ENCODE results near the gene ROBO2.

The ROBO2 gene

DNA sequence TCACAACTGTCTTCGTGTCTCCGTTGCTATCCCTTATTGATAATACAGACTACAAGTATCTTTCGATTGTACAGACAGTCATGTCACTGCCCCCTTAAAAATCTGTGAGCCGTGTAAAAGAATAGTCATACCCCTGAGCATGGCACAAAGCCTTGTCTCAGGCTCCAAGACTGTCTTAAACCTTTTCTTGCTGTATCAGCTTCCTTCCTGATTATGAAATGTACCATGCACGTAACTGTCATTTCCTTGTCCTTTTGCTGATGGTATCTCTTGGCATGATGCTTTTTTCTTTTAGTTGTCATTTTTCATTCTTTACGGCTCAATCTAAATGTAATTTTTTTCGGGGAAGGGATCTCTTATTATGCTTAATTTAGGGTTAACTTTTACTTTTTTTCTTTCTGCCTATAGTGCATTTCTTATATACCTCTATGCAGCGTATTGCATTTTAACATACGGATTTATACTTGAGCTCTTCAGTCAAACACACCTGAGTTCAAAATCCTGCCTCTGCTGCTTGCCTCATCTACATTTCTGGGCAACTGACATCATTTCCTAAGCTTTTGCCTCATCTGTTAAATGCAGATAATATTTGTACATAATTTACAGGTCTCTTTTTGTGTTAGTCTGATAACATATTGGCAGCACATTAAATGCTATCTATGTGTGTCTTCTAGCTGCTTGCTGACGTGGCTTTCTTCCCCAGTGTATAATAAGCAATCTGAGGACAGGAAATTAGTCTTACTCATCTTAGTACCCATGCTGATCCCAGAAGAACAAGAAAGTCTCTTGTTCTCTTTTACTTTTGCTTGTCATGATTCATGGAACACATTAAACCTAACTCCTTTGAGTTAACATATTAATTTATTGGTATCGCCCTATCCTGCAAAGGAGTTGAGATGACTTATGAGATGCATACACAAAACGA, 57.3 kb downstream of the ROBO2 start:
- no peak for DNase-seq
- intact Hi-C loops (cut with DNase I): no loop called here

GRCh38 chr3:77102951-77103769, 63.3 kb downstream of the ROBO2 start:
- no peak for DNase-seq

GRCh38 chr3:77122652-77123051, 82.8 kb downstream of the ROBO2 start:
- intact Hi-C loops (cut with DNase I): no loop called here
- DNase-seq: no peak

More at GRCh38 chr3:77102951-77103769, 63.3 kb downstream of the ROBO2 start:
- intact Hi-C loops (cut with DNase I): no loop called here

DNA sequence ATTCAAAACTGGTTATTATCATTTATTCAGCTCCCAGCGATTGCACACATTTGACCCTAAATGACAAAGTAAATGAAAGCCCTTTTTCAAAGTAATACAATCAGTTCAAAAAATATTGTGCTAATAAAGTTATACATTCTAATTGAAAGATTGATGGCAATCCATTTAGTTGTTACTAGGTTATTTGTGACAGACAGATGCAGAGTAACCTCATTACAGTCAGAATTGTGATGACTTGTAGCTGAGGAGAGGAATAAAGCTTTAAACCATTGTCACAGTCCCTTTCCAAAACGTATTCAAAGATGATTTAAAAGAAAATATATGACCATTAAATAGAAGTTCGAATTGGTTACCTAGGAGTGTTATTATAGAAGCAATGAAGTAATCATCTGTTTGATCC, 86.1 kb downstream of the ROBO2 start:
- DNase-seq: no peak
- intact Hi-C loops (cut with DNase I): no loop called here

DNA sequence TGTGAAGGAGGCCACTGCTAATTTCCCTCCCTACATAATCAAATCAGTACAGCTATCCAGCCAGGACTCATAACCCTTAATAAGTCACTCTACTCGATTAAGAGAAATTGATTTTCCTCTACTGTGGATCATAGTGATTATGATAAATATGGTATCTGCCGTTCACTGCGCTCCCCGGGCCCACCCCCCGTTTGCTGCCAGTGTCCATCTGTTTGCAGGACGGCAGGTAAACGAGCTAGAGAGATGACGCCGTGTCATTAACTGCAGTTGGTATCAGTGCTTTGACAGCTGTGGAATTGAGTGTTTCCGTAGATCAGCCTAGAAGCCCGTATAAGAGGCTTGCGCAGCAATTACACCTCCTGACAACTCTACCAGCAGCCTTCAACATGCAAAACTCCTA, 94.9 kb downstream of the ROBO2 start:
- no peak for DNase-seq
- intact Hi-C loops (cut with DNase I): no loop called here

DNA sequence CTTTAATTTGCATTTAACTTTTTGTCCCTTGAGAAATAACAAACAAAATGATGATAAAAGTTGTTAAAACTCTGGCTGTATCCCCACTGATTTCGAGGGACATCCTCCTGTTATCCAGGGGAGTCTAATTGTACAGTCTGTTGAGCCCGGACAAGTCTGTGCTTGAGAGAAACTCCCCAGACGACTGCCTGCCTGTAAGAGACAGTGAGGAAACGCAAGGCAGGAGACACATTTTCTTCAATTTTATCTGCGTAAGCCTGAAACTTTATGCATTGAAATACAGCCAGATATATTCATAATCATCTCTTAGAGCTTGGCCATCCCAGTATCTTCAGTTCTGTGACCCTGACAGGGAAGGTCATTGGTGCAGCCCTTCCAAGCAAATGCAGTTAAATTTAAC, 97.7 kb downstream of the ROBO2 start:
- no peak for DNase-seq
- intact Hi-C loops (cut with DNase I): no loop called here

DNA sequence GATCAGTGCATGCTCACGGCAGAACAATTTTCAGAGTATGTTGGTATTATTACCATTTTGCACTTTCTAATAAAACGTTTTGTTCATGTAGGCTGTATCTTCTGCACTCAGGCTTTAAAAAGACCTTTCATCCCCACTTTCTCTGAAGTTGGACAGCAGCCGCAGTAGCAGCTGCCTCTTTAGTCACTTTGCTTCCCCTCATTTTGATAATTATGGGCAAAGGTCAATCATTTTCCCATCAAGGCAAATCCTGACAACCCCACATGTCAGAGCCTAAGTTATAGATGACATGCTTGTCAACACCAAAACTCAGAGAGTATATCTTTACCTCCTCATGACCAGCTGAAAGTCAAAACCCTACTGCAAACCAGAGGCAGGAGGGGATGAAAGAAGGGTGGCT, 99.7 kb downstream of the ROBO2 start:
- intact Hi-C loops (cut with DNase I): no loop called here

DNA sequence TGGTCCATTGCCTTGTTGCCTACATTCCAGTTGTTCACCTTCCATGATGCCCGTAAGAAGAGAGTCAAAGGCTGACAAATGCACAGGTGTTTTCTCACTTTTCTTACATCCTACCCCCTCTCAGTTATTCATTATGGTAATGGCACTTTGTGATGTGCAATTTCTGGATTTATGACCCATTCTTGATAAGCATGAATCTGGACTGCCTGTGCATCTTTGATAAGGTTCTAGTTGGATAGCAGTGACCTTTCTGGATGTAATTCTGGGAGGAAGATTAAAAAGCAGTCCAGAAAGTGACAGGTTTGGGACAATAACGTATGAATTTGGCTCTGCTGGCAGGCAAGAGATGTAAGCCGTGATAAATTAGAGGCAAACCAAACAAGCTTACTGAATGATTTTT, 101.5 kb downstream of the ROBO2 start:
- no peak for DNase-seq
- intact Hi-C loops (cut with DNase I): no loop called here

More for the DNA sequence above, 99.7 kb downstream of the ROBO2 start:
- DNase-seq: no peak

DNA sequence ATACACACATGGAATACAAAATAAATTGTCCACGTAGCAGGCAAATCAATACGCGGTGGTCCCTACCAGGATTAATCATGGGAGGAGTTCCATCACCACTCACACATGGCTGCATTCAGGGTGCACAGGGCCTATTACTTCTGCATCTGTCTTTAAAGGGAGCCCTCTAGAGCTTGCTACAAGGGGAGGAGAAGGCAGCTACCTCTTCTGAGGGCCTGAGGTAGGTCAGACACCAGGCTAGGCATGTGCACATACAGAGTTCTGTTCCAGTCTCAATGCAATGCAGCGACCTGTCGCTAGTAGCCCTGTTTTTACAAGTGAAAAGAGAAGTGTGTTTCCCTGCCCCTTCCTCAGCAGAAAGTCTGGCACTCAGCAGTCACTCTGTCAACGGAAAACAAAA, 102.7 kb downstream of the ROBO2 start:
- intact Hi-C loops (cut with DNase I): no loop called here
- DNase-seq: no peak

GRCh38 chr3:77146004-77146403, 106.1 kb downstream of the ROBO2 start:
- DNase-seq: no peak
- intact Hi-C loops (cut with DNase I): no loop called here

DNA sequence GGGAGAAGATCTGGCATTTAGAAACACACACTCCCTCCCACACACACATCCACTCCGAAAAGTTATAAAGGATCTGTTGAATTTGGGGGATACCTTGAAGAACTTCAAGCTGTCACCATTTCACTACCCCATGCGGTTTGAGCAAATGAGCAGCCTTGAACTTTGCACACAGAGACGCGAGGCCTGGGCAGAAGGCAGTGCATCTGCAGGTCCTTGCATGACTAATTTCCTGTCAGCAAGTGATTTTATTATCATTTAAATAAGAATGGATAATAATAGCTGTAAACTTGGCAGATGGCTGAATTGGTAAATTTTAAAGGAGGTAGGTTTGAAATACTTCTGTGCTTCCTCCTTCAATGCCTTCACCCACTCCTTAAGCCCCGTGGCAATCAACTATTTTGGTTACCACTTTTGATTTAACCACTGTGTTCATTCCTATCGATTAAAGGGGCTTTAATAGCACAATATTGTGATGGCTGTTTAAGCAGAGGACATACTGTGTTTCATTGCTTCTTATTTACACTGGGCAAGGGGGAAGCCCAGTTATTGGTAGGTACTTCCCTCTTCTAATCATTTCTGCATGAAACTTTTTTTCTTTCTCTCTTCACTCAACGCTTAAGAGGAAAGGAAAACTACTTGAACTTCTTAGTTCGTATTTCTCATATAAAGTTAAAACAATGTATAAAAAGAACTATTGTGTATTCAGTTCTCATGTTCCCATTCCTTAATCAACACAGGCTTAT, 108.1 kb downstream of the ROBO2 start:
- DNase-seq: no peak
- intact Hi-C loops (cut with DNase I): no loop called here

DNA sequence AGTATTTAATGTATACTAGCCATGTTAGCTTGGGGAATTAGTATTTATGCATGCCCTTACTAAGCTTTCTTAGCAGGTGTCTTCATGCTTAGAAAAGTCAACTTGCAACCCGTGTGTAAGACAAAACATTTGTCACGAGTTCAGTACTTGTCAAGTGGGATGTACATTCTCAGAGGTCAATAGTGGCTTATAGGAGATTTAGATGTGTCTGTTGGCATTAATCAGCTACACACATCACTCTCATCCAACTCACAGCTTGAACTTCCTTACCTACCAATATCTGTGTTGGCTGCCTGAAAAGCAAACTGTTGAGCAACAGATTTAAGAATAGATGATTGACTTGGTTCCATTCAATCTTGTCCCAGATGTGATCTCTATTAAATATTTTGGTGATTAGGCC, 109.5 kb downstream of the ROBO2 start:
- no peak for DNase-seq
- intact Hi-C loops (cut with DNase I): no loop called here

GRCh38 chr3:77150028-77150427, 110.1 kb downstream of the ROBO2 start:
- intact Hi-C loops (cut with DNase I): no loop called here
- no peak for DNase-seq

DNA sequence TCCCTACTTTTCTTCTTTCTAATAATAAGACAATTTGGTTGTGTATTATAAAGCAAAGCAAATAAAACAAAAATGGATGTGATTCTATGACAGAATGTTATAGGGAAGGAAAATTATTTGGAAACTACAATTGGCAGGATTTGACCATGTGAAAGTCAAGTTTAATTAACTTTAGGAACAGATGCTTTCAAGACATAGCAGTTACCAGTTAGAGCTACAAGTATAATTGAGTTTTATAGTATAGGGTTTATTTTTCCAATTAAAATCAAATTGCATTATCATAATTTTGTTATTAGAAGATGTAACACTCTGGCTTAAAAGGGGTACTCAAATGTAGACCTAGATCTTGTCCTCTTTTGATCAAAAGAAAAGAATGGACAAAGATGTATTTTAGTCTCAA, 110.9 kb downstream of the ROBO2 start:
- DNase-seq: no peak
- intact Hi-C loops (cut with DNase I): no loop called here

DNA sequence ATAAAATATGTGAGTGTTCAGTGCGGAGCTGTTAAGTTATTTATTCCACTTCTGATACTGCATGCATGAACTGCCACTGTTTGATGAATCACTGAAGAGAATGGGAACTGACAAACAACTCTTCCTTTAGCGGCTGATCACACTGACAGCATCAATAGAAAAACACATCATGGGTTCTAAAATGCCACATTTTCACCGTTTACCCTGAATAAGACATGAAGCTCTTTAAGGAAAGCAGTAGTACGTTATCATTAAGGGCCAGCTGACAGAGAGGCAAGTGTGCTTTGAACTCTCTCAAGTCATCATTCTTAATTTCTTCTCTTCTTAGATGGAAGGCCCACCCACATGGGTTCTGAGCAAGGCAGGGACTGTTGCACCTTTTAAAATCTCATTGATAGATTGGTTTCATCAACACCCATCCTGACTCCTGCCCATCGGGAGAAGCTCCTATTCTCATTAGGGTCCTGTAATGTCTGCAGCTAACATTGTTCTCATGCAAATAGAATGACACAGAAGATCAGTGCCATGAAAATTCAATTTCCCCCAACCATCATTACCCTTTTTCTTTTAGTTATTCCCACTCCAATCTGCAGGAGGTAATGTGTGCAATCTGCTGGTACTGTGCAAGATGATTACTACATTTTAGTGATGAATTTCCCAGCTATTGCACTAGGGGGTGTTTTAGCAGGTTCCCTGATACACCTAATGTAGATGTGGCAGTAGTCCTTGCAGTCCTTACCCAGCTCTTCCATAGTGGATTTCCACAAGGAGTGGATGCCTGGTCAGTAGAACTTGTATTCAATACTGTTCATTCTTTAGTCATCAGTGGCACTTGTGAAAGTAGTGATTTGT, 119.1 kb downstream of the ROBO2 start:
- no peak for DNase-seq
- intact Hi-C loops (cut with DNase I): no loop called here

GRCh38 chr3:77160931-77161497, 121.1 kb downstream of the ROBO2 start:
- intact Hi-C loops (cut with DNase I): no loop called here
- no peak for DNase-seq

DNA sequence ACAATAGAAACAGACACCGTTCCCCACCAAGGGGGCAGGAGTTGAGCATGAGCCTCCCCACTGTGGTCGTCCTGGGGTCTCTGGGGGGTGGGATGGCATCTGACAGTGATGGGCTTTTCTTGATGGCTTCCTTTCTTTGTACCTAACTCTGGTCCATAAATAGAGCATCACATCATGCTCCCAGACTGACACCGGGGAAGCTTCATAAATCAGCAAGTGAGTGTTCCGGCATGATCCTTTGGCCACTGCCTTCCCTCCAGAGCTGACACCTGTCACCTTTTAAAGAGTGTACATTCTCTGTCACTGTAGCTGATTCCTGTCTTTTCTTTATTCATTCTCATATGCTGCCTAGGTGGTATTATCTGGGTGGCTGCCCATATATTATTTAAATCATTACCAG, 129.9 kb downstream of the ROBO2 start:
- DNase-seq: peak in 1 of 10 donors; percentile 50
- intact Hi-C loops (cut with DNase I): no loop called here

- intact Hi-C loops (cut with DNase I): no loop called here
- DNase-seq: no peak
These were observed 131.1 kb downstream of the ROBO2 start for GRCh38 chr3:77171026-77171425.

GRCh38 chr3:77179762-77180161, 139.9 kb downstream of the ROBO2 start:
- no peak for DNase-seq
- intact Hi-C loops (cut with DNase I): no loop called here

DNA sequence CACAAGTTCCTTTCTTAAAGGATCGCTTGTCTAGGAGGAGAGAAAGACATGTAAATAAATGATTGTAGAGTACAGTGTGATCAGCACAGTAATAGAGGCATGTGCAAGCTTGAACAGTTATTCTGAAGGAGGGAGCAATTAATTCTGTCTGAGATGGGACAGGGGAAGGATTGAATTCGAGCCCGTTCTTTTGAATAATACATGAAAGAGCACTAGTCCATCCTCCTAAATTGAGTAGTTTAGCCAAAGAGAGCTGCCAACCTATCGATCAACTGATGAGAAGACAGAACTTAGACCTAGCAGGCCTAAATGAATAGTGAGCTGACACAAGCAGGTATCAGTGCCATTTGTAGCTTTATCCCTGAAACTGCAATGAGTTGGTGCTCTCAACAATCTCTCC, 142.4 kb downstream of the ROBO2 start:
- intact Hi-C loops (cut with DNase I): no loop called here
- no peak for DNase-seq
